ENCODE results near the gene GUCD1.
"Not testable (repeated sequence)": the region's sequence is repeated elsewhere in the genome, so short reads cannot be mapped to it uniquely, and the experiment has no call there.

The GUCD1 gene

DNA sequence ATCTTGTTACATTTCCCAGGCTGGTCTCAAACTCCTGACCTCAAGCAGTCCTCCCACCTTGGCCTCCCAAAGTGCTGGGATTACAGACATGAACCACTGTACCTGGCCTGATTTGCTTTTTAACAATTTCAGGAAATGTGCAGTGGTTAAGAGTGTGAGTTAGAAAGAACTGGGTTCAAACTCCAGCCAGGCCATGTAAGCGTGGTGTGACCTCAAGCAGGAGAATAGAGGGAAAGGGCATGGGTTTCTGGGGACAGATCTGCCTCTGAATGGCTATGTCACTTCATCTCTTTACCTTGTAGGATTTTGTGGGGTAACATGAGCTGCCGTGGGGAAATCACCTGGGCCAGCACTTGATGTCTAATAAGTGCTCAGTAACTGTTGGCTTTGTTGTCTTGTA is 10.1 kb upstream of the GUCD1 start:
- no peak for DNase-seq (ENCODE audit: low read depth in 2 of 2)

DNA sequence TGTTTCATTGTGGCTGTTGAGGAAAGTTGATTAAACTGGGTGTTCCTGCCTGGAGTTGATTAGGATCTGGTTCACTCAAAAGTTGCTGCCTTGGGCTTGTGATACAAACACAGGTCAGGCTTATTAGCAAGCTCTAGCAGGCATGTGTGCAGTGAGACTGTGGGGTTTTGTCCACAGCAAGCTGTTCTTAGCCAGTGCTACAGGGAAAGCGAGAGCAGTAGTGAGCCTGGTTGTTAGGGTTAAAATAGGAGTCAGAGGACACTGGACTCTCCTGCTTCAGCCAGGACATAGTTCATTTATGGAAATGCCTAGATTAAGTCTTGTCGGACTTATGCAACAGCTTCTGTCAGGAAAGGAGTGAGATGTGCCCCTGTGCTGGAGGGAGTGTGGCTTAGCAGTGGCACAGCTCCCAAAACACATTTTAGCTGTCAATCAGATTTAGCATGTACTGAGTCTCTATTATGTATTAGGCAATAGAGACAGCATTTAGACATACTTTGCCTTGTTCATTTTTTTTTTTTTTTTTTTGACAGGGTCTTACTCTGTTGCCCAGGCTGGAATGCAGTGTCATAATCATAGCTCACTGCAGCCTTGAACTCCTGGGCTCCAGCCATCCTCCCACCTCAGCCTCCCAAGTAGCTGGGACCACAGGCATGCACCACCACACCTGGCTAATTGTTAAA is 9.6 kb upstream of the GUCD1 start:
- no peak for DNase-seq (ENCODE audit: low read depth in 2 of 2)

DNA sequence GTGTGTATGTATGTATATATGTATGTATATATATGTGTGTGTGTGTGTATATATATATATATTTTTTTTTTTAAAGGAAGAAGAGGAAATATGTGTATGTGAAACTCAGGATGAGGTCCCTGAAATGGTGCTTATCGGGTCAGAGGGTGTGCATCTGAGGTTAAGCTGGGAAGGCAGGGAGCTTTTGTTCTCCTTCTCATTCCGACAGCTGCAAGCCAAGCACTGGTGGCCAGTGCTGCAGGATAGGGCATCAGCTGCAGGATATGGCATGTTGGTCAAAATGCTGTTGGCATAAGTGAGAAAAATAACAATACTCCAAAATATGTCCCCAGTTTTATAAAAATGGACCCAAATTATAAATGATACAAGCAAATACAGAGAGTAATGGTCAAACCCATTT is 8.3 kb upstream of the GUCD1 start:
- DNase-seq (ENCODE audit: low read depth in 2 of 2) = no peak

DNA sequence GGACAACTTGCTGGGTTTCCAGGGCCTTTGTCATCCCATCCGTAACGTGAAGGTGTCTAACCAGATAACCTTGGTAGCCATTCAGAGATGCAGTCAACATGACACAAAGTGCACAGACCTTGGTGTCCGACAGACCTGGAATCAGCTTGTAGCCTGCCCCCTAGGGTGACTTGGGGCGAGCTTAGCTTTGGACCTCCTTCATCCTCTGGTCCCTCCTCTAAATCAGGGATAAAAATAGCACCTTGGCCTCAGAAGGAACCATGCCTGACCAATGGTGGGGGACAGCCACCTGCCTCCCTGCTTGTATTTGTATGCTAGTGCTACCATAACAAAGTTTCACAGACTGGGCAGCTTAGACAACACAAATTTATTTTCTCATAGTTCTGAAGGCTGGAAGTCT is 4.5 kb upstream of the GUCD1 start:
- DNase-seq (ENCODE audit: low read depth in 2 of 2) = no peak

DNA sequence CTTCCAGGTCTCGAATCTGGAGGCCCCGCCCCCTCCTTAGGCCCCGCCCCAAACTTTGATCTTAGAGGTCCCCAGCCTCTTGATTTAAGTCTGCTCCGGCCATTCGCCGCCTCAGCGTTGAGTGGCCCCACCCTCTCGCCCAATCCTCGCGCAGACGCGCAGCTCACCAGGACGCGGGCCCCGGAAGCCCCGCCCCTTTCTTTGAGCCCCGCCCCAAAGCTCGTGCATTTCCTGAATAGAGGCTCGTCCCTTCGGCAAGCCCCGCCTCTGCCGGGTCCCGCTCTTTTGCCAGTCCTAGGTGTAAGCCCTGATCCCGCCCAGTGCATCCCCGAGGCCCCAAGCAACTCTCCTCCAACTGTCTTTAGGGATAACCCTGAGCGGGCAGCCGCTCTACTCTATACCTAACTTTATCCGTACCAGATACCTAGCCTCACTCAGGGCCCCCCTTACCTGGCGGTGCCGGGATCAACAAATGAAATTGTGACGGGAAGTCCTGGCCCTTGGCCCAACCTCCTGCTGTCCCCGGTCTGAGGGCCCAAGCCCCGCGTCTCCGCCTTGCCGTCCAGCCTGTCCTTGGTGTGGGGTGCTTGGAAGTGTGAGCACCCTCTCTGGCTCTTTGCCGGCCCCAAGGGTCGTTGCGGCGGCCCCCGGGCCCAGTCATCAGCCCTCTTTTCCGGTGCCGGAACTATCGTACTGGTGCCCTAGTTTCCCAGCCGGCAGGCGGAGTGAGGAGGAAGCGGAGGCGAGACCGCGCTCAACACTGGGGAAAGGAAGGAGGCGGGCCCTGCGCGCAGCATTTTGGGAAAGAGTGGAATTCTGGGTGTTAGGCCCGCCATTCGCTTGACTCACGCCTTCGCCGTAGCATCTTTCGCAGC is 464 bp upstream of the GUCD1 start, which contains the start of gene SNRPD3:
SNRPD3 (plus strand) TSS at position 835 of the 875 bp plus-strand sequence. CDS start 1,676 bp downstream, outside the sequence.
- DNase-seq (ENCODE audit: low read depth in 2 of 2) = peak; percentile 97

DNA sequence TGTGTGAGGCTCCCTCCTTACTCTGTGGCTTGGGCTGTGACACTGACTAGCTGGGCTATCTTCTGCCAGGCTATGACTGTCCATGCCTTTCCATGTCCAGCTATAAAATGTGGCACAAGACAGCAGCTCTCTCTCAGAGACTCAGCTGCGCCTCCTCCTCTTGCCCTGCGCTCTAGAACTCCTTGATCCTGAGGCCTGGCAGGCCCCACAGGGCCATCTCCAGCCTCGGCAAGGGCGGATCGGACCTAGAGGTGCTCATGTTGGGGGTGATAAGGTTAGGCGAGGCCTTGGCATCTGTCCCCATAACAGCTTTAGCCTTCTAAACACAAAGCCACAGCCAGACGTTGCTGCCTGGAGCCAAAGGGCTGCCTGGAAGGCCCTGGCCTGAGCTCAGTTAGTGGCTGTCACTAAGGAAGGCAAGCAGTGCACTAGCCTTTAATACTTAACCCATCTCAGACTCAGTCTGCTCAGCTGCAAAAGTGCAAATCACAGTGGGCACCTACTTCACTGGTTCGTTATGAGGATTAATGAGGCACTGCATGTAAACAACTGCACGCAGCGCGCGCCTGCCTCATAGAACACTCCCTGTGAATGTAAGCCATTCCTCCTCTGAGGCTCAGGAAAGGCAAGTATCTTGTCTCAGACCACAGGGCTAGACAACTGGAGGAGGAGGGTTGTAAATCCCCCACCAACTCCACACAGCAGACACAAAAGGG is 1.2 kb downstream of the GUCD1 start:
- no peak for DNase-seq (ENCODE audit: low read depth in 2 of 2)

DNA sequence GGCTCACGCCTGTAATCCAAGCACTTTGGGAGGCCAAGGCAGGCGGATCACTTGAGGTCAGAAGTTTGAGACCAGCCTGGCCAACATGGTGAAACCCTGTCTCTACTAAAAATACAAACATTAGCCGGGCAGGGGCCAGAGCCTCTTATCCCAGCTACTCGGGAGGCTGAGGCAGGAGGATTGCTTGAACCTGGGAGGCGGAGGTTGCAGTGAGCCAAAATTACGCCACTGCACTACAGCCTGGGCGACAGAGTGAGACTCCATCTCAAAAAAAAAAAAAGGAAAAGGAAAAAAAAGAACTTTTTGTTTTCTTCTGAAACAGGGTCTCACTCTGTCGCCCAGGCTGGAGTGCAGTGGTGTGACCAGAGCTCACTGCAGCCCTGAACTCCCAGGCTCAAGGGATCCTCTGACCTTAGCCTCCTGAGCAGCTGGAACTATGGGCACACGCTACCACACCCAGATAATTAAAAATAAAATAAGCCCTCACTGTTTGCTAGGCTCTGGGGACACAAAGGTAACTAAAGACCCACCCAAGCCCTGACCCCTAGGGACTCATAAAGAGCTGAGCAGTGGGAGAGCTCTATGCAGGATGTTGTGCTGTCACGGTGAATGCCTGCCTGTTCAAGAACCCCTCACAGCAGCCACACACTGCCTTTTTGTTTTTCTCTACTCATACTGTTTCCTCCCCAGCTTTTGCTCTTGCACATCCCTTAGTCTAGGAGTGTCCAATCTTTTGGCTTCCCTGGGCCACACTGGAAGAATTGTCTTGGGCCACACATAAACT is 2.2 kb downstream of the GUCD1 start:
- not testable (repeated sequence) for DNase-seq (ENCODE audit: low read depth in 2 of 2)

DNA sequence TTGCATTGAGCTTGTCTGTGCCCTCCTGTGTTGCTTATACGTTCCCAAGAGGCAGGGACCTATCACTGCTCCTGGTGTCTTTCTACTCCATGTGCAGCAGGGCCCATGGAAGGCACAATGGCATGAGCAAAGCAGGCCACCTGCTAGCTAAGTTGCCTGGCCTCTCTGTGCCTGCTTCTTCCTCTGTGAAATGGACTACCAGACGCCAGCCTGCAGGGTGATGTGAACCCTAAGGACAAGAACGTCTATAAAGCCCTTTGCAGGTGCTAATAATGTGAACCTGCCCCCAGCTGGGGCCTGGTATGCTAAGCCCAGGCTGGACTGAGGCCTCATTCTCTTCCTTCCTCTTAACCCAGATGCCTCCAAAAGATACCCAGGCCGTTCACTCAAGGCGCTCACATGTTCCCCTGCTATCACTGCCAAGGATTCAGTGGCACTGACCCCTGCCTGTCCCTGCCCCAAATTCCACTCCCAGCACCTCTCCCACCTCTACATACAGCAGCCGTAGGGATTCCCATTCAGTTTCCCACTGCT is 4.0 kb downstream of the GUCD1 start:
- DNase-seq (ENCODE audit: low read depth in 2 of 2) = no peak

DNA sequence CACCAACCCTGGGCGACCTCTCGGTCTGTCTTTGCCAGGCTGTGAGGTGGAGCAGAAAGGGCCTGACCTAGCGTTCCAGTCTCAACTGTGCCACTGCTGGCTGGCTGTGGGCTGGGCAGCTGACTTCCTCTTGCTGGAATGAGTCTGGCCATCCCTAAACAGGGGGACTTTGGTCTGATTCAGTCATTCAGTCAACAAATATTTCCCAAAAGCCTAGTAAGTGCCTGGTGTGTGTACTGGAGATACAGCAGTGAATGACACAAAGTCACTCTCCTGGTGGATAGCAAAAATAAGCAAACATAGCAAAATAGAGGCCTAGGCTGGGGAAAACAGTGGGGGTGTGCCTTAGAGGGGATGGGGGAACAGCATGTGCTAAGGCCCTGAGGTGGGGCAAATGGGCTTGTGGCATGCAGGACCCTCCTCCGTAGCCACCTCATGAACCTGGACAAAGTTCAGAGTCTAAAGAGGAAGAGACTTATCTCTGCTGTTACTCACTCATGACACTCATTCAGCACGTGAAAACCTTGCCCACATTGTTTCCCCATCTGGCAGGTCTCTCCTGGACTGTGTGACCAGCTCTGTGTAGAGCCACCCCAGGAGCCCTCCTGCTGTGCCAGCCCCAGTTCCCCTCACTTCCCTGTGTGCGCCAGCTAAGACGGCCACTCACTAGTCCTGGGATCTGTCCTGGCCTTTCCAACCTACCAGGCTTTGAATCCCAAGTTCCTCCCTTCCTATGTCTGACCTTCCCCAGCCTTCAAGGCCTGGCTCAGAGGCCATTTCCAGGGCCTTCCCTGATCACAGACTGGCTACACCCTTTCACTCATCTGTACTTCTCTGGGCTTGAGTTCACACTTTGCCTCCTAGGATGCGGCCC is 4.7 kb downstream of the GUCD1 start:
- no peak for DNase-seq (ENCODE audit: low read depth in 2 of 2)

DNA sequence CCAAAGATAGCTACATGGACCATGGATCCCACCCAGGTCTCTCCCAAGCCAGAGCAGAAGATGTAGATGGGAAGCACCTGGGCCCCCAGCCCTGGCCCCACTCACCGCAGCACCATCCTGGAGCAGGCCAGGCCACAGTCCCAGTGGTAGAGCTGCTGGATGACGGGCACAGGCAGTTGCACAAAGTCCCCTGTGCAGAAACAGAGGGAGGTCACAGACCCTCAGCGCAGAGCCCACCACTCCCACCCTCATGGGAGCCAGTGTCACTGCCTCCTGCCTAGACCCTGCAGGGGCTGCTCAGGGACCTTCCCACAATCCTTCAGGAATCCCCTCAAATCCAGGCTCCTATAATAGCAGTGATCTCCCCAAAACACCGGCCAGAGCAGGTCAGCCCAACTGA is 6.1 kb downstream of the GUCD1 start:
- no peak for DNase-seq (ENCODE audit: low read depth in 2 of 2)

DNA sequence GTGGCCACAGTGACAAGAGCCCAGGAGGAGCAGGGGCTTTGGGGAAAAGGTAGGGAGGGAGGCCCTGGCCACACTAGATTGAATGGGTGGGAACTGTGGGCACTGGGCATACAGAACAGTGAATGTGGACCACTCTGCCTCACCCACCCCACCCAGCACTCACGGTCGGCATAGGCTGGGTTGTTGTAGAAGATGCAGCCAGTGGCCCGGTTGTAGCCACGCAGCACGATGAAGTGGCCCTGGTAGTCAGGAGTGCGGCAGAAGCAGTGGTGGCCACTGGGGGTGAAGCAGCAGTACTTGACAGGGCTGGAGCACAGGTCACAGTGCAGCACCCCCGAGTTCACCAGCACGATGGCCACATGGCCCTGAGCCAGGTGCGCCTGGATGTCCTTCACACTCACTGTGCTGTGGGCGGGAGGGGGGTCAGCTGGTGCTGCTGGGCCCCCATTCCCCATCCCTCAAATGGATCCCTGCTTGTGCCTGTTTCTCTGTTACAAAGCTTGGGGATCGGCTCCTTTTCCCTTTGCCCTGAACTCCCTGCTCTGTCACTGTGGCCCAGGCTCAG is 11.2 kb downstream of the GUCD1 start:
- DNase-seq (ENCODE audit: low read depth in 2 of 2) = no peak

DNA sequence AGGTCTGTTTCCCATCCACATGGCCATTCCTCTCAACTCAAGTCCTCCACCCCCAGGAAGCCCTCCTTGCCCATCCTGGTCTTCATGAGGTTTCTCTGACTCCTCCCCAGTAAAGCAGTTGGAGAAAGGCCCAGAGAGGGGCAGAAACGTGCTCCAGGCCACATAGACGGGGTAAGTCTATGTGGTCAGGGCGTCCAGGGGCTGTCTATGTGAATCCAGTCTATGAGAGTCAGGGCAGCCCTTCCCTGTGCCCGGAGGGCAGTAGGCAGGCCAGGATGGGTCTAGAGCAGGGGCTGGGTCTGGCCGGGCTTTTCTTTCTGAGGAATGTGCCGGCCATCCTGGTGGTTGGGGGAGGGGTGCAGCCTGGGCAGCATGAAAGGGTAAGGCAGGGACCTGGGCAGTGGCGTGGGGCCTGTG is 11.7 kb downstream of the GUCD1 start:
- DNase-seq (ENCODE audit: low read depth in 2 of 2) = no peak

DNA sequence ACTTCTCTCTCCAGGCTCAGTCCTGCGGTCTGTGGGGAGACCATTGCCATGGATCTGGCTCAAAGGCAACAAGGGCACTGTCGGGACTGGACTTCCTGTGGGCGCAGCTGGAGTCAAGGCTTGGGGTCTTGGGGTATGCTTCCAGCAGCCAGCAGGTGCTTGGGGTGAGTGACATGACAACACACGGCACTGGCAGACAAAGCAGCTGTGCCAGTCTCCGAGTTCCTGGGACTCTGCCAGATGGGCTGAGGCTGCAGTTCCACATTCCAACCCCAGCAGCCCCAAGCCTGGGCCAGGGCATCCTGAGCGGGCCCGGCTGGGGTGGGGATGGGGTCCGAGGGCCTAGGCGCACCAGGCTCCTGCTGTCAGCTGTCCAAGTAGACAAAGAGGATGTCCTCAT is 12.3 kb downstream of the GUCD1 start:
- no peak for DNase-seq (ENCODE audit: low read depth in 2 of 2)

DNA sequence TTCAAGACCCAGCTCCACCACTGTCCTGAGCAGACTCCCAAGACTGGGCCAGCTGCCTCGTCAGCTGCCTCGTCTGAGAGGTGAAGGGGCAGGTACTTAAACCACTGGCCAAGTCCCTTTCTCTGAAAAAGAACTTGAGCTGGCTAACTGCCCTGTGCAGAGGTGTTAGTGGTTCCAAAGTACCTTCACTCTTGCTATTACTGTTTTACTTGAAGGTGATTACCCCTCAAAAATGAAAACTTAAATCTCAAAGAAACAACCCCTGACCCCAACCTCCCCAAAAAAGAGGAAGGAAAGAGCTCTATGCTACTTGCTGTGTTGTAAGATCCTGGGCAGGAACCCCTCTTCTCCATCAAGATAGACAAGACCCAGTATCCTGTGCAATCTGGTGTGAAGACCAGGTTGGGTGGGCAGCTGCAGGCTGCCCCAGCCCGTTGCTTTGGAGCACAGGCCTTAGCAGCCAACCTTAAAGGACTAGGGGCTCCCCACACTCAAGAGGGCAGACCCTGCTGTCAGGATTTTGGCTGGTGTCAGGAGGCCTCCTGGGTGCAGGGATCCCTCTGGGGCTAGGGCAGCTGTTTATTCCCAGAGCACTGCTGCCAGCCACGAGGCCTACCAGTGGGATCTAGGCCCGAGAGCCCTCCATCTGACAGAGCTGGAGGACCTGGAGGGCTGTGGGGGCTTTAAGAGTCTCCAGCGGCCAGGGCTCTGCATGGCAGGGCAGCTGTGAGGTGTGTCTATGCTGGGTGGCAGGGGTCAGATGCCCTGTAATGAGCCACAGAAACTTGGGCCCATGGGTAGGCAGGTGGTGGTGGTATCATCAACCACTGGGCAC is 13.0 kb downstream of the GUCD1 start:
- no peak for DNase-seq (ENCODE audit: low read depth in 2 of 2)

DNA sequence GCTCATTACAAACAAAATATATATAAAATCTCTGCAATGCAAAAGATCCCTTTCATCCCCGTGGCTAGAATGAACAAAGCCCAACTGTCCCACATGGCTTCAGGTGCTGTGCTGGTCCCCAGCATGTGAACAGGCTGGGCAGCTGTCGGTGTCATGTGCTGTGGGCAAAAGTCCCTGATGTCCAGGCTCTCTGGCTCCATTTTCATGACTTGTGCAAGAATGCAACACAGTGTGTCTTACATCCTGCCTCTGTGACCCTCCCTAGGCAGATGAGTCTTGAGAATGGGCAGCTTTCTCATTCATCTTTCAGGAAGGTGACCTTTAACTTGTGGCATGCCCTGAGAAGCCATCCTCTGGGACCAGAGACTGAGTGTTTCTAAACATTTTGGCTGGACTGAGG is 14.5 kb downstream of the GUCD1 start:
- no peak for DNase-seq (ENCODE audit: low read depth in 2 of 2)

DNA sequence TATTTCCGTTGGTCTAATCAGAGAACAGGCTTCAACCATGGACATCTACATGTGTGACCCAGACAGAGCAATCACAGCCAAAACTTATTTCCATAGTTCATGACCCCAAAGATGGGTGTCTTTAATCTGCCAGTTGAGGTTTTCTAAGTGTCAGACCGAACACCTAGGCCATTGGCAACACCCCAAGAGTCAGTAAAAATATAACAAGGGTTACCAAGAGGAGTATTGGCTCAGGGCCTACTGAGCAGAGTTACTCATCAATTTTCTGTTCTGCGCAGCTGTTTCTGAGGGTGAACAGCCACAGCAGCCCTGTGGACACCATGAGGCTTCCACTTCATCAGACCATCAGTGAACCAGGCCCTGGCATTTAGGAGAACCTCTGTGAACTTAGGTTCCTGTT is 18.8 kb downstream of the GUCD1 start:
- DNase-seq (ENCODE audit: low read depth in 2 of 2) = no peak

DNA sequence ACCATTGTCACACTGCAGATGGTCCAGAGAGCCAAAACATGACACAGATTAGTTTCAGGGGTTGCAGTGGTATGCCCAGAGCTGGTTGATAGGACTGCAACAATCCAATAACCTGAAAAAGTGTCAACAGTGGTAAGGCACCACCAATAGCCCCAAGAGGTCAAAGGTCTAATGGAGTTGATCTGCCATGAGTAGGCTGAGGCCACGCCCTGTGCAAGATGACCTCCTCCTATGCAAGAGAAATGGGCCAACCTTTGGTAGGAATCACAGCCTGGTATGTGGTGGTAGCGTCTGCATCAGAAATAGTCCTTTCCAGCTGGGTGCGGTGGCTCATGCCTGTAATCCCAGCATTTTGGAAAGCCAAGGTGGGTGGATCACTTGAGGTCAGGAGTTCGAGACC is 19.6 kb downstream of the GUCD1 start:
- DNase-seq (ENCODE audit: low read depth in 2 of 2) = no peak

DNA sequence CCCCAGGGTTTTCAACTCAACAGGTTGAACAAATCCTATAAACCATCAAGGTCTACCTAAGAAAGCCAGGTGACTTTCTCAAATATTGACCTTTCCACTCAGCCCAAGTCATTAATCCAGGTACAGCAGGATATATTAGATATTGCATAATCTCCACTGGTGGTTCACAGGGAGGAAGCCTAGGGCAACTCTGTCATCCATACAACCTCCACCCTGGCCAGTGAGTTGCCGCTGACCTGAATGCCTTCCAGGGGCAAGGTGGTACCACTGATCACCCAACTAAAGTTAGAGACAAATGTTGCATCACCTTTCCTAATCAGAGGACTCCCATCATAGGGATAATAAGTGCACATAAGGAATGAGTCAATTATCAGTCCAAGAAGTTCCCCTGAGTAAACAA is 22.9 kb downstream of the GUCD1 start:
- DNase-seq (ENCODE audit: low read depth in 2 of 2) = no peak

DNA sequence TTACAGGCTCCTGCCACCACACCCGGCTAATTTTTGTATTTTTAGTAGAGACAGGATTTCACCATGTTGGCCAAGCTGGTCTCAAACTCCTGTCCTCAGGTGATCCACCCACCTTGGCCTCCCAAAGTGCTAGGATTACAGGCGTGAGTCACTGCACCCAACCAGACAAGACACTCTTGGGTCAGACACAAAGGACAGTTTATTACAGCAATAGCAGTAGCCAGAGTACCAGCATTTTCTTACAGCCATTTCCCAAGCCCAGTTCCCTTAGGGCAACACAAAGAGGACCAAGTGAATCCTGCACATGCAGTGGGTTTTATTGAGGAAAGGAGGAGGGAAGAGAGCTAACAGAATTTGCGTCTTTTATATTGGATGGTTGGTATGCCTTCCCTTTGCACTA is 24.0 kb downstream of the GUCD1 start:
- DNase-seq (ENCODE audit: low read depth in 2 of 2) = not testable (repeated sequence)

Data from fibroblast of skin of left biceps (primary cell).